ENCODE data around the gene EVX2. TPM values are rescaled to one million over a fixed set of nuclear protein-coding genes. Genes with fewer than 3 reads are reported as not detected.

Gene EVX2
- polyA plus RNA-seq, 4 donors: 0.04 to 0.06 TPM; not detected in 2

DNA sequence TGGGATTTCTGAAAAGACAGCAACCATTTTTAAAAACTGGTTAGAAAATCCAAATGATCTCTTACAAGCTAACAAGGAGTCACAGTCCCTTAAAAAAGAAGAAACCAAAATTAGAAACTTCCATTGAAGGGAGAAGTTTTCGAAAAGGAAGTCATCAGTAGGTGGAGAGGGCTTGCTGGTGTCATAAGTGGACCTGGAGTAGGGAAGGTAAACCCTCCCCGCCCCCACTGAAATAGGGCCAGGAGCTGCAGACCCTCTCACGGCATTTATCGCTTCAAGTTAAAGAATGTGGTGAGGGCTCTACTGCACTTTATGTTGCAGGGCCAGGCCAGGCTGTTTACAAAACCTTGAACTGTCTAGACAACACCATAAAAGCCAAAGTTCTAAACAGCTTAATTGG lies 26.2 kb upstream of the EVX2 start:
- DNase-seq (ENCODE audit: low read depth in 4 of 4, low spot score in 3 of 4): no peak

DNA sequence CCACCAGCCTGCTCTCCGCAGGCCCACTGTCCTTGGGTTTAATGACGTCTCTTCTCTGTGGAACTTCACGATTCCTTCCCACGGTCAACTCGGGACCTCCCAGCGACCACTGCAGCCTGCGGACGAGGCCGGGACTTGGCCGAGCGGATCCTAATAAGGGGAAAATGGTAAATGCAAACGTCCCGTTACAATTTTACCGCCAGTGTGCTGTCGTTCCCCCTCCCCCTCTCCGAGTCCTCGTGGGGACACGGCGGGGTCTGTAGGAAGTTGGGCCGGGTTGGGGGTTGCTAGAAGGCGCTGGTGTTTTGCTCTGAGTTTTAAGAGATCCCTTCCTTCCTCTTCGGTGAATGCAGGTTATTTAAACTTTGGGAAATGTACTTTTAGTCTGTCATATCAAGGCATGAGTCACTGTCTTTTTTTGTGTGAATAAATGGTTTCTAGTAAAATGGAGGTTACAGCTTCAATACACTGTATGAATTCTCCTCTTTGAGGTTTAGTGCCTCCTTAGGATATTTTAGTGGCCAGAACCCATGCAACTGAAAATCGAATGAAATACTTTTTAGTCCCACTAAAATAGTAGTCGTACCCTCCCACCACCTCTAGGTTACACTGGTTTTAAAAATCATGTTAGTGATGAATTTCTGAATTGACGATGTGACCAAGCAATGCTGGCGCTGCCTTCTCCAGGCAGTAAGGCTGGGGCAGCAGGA lies 25.6 kb upstream of the EVX2 start:
- no peak for DNase-seq (ENCODE audit: low read depth in 4 of 4, low spot score in 3 of 4)

DNA sequence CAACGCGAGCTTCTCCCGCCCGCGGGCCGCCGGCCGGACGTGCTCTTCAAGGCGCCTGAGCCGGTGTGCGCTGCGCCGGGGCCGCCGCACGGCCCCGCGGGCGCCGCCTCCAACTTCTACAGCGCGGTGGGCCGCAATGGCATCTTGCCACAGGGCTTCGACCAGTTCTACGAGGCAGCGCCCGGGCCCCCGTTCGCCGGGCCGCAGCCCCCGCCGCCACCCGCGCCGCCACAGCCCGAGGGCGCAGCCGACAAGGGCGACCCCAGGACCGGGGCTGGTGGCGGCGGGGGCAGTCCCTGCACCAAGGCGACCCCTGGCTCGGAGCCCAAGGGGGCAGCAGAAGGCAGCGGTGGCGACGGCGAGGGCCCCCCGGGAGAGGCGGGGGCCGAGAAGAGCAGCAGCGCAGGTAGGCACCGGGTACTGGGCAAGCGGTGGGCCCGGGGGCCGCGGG lies 24.0 kb upstream of the EVX2 start:
- no peak for DNase-seq (ENCODE audit: low read depth in 4 of 4, low spot score in 3 of 4)

DNA sequence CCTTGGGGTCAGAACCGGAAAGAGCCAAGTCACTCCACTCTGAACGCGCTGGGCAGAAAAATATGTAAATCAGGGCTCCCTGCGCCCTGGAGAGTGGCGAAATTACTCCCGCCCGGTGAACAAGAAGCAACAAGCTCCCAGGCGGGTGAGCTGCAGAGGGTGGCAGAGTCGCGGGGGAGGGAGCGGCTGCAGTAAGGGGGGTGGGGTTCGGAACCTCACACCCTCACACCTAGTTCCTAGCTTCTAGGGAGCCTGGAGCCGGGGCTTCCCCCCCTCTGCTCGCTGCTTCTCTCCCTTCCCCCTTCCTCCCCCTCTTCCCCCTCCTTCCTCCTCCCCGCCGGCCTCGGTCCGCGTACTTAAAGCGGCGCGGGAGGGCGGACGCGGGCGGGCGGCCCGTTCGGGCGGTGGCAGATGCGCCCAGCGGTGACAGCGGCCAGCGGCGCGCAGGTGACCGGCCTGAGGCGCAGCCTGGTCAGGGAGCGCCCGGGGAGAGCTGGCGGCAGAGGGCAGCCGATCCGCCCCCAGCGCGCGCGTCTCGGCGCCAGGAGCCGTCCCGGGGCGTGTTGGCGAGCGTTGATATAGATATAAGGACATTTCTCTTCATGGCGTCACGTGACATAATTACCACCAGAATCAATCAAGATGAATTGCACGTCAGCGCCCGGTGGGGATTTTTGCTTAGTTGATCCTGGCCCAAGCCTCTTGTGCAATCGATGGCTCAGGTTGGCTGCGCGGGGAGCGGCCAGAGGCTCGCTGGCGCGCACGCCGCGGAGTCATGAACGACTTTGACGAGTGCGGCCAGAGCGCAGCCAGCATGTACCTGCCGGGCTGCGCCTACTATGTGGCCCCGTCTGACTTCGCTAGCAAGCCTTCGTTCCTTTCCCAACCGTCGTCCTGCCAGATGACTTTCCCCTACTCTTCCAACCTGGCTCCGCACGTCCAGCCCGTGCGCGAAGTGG lies 23.1 kb upstream of the EVX2 start, which contains the start of gene HOXD11:
Gene HOXD11, plus strand, starts transcription at position 700 of the 959 bp plus-strand sequence. Its CDS starts 76 bp downstream, at position 776.
- DNase-seq (ENCODE audit: low read depth in 4 of 4, low spot score in 3 of 4): no peak

GRCh38 chr2:176105730-176106580 lies 22.2 kb upstream of the EVX2 start:
- DNase-seq (ENCODE audit: low read depth in 4 of 4, low spot score in 3 of 4): no peak

GRCh38 chr2:176105078-176105729 lies 21.4 kb upstream of the EVX2 start:
- no peak for DNase-seq (ENCODE audit: low read depth in 4 of 4, low spot score in 3 of 4)

GRCh38 chr2:176104316-176105077 lies 20.7 kb upstream of the EVX2 start:
- DNase-seq (ENCODE audit: low read depth in 4 of 4, low spot score in 3 of 4): no peak

GRCh38 chr2:176103742-176104315 lies 20.1 kb upstream of the EVX2 start:
- DNase-seq (ENCODE audit: low read depth in 4 of 4, low spot score in 3 of 4): no peak

DNA sequence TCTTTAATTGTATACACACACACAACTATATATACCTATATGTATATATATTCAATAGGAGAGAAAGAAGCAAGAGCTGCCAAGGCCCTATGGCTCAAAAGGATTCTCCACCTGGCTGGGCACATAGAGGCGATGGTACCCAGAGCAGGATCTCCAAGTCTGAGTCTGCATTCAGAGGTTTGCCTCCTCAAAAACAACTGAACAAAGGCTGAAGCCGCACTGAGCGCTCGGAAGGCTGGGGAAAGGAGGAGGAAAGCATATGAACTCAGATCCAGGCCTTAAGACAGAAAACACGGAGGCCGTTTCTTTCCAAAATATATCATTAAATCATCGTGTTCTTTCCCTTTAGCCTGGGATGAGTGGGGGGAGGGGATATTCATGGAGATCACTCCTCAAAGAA lies 19.4 kb upstream of the EVX2 start:
- no peak for DNase-seq (ENCODE audit: low read depth in 4 of 4, low spot score in 3 of 4)

GRCh38 chr2:176102309-176102866 lies 18.6 kb upstream of the EVX2 start:
- DNase-seq (ENCODE audit: low read depth in 4 of 4, low spot score in 3 of 4): no peak

GRCh38 chr2:176101842-176102241 lies 18.1 kb upstream of the EVX2 start:
- DNase-seq (ENCODE audit: low read depth in 4 of 4, low spot score in 3 of 4): no peak

- no peak for DNase-seq (ENCODE audit: low read depth in 4 of 4, low spot score in 3 of 4)
Measured at GRCh38 chr2:176101216-176101830, 17.6 kb upstream of the EVX2 start.

DNA sequence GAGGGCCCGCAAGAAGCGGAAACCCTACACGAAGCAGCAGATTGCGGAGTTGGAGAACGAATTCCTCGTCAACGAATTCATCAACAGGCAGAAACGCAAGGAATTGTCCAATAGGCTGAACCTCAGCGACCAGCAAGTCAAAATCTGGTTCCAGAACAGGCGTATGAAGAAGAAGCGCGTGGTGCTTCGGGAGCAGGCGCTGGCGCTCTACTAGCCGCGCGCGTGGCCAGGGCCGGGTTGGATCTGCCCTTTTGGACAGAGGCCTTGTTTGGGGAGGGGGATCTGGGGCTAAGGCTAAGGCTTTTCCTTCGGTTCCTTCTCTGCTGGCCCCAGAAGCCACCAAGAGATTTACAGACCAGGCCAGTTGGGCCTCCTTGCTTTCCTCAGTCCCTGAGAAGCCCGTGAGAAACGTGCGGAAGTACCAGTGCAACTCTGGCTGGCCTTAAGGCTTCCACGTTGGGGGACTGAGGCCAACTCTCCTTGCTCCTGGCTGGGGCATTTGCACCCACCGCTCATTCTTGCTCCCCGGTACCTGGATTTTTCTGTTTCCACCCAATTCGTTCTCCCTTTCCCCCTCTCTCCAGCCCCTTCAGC lies 16.9 kb upstream of the EVX2 start:
- no peak for DNase-seq (ENCODE audit: low read depth in 4 of 4, low spot score in 3 of 4)

- no peak for DNase-seq (ENCODE audit: low read depth in 4 of 4, low spot score in 3 of 4)
Measured at GRCh38 chr2:176099728-176100546, 16.2 kb upstream of the EVX2 start, which contains the start of gene HOXD12. Gene HOXD12 (plus strand): TSS chr2:176099795. CDS start chr2:176099802, 7 bp downstream.

- DNase-seq (ENCODE audit: low read depth in 4 of 4, low spot score in 3 of 4): no peak
Measured at GRCh38 chr2:176099159-176099727, 15.5 kb upstream of the EVX2 start.

- no peak for DNase-seq (ENCODE audit: low read depth in 4 of 4, low spot score in 3 of 4)
Measured at GRCh38 chr2:176098366-176099158, 14.8 kb upstream of the EVX2 start.

Data from left renal pelvis (tissue), 4 donors.